Mucosa of descending colon (tissue), 3 donors: ENCODE results near the gene SLC39A12. TPM values are rescaled to one million over a fixed set of nuclear protein-coding genes. Genes with fewer than 3 reads are reported as not detected.

Experiments used
- ATAC-seq: fragments of 200-7000 bp; cut with Tn5 transposase; one replicate; pipeline ENCODE4 v1.9.1; 2020; ENCODE audit warnings: mild to moderate bottlenecking, moderate library complexity
- DNase-seq, 3 donors: peaks; one replicate each; pipeline ENCODE4 v3.0.0-alpha.2; 2020
- H3K36me3 ChIP-seq: fragments of 200-600 bp; one replicate; pipeline ENCODE4 v1.8.0; 2021; ENCODE audit warnings: low read depth, mild to moderate bottlenecking
- H3K4me1 ChIP-seq: fragments of 200-600 bp; one replicate; pipeline ENCODE4 v1.8.0; 2021; ENCODE audit warnings: low read depth, mild to moderate bottlenecking
- H3K4me3 ChIP-seq: fragments of 200-600 bp; one replicate; pipeline ENCODE4 v1.8.0; 2021; ENCODE audit warnings: mild to moderate bottlenecking
- H3K9me3 ChIP-seq: fragments of 200-600 bp; one replicate; pipeline ENCODE4 v1.8.0; 2021; ENCODE audit warnings: mild to moderate bottlenecking
- intact Hi-C, 2 donors: fragments of 100-400 bp; cut with DNase I in 1 of 2; cut with micrococcal nuclease in 1 of 2; formaldehyde crosslinking; loops; one replicate each; pipeline versions ENCODE4 v1.11.0 to v1.11.1; 2022; cut with DNase I, micrococcal nuclease
- total RNA-seq, 3 donors: library from RNA; stranded (reverse); fragmentation: NEBNext Ultra II Directional in 2 of 3; extraction: Animal tissue kit (Norgen Biotek cat#: 25700) in 2 of 3; gene quantifications; one replicate each; pipeline versions ENCODE4 v1.2.1 to v1.2.4, GENCODE V29; 2021 to 2023
- TF ChIP-seq, protein P1 (sequence below): fragments of 200-600 bp; IDR thresholded peaks from one replicate; pipeline ENCODE4 v1.8.0; 2022; ENCODE audit warnings: antibody characterized with exemption, mild to moderate bottlenecking
- donor health status: DM: no; HTN: no; CAD: no; lungs with moderate emphysema.
- donor health status: DM: no; HTN: no; CAD: no.
- donor health status: DM: no; HTN: yes; CAD: no.

The SLC39A12 gene
- total RNA-seq, 3 donors from 2014 or later, result 0.09 to 0.14 TPM; not detected in 1

DNA sequence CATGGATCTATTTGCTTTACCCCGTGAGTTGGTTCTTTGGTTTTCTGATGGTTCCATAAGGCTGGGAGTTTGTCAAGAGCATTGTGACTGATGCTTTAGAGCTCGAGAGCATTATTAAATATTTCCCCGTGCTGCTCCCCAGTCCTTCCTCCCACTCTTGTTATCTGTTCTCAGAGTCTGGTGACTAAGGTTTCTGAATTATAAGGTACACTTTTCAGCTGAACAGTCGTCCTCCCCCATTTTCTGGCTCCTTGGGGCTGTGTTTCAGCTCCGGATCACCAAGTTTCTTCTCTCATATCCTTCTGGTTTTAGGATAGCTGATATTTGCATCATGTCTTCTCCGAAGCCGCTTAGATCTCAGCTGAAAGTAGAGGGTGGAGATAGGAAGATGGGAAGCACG lies 130.7 kb downstream of the SLC39A12 start:
- ATAC-seq (no peak), DNase-seq (no peak)
- Histone ChIP-seq H3K9me3 (no peaks in the 10 kb centered on the region), H3K4me1 (no peaks in the 10 kb centered on the region), H3K36me3 (no peaks in the 10 kb centered on the region), H3K4me3 (no peak overlapping the region)
- TF ChIP-seq, protein P1, sequence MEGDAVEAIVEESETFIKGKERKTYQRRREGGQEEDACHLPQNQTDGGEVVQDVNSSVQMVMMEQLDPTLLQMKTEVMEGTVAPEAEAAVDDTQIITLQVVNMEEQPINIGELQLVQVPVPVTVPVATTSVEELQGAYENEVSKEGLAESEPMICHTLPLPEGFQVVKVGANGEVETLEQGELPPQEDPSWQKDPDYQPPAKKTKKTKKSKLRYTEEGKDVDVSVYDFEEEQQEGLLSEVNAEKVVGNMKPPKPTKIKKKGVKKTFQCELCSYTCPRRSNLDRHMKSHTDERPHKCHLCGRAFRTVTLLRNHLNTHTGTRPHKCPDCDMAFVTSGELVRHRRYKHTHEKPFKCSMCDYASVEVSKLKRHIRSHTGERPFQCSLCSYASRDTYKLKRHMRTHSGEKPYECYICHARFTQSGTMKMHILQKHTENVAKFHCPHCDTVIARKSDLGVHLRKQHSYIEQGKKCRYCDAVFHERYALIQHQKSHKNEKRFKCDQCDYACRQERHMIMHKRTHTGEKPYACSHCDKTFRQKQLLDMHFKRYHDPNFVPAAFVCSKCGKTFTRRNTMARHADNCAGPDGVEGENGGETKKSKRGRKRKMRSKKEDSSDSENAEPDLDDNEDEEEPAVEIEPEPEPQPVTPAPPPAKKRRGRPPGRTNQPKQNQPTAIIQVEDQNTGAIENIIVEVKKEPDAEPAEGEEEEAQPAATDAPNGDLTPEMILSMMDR, result no peak
- intact Hi-C loops, result no loop called here

DNA sequence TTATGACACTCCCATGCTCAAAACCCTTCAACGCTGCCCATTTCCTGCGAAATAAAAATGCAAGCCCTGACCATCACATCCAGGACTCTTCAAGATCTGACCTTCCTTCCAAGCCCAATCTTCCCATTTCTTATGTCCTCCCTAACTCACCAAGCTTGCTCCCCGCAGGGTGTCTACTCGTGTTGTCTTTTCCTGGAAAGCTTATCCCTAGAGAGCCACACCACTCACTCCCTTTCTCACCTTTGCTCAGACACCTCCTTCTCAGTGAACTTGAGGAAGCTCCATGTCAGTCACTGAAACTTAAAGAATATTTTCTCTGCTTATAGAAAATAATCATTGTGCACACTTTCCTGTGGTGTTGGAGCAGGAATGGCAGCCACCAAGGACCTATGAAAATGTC lies 134.1 kb downstream of the SLC39A12 start:
- DNase-seq (no peak), ATAC-seq (no peak)
- intact Hi-C loops, result no loop called here
- no peaks in the 10 kb centered on the region for H3K4me1 ChIP-seq
- H3K4me3 ChIP-seq, result no peak overlapping the region
- no peaks in the 10 kb centered on the region for H3K9me3 ChIP-seq
- no peaks in the 10 kb centered on the region for H3K36me3 ChIP-seq
- TF ChIP-seq, protein P1, result no peak

DNA sequence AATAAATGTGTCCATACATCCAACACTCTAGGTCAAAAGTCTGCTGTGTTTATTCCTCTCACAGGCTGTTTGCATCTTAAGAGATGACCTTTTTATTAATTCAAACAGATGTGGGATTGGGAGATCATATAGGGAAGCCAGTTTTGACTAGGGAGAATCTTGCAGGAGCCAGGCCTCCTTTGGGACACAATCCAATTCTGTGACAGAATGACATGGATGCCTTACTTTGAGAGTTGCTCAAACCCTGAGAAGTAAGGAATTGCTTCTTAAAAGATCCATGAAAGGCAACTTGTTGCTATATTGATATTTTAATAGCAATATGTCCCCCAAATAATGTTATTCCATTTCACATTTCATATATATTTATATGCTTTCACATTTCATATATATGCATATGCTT lies 135.0 kb downstream of the SLC39A12 start:
- ATAC-seq, result no peak
- Histone ChIP-seq H3K9me3 (no peaks in the 10 kb centered on the region), H3K4me3 (no peak overlapping the region), H3K36me3 (no peaks in the 10 kb centered on the region), H3K4me1 (no peaks in the 10 kb centered on the region)
- TF ChIP-seq, protein P1, result no peak
- intact Hi-C loops, result no loop called here
- no peak for DNase-seq

DNA sequence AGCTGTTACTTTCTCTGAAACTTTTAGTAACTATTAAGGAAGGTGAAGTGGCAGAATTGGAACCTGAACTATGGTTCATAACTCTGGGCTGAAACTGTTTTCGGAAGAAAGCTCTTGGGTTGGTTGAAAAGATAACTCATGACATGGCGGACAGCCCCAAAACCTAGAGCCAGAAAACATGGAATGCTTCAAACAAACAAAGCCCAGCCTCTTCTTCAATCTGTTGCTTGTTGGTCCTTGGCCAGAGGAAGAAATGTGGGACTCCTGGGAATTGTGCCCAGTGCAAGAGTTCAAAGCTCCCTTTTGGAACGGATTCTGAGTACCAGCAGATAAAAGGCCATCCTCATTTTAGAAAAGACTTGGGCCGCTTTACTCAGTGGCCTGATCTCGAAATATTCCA lies 135.6 kb downstream of the SLC39A12 start:
- Histone ChIP-seq H3K36me3 (no peaks in the 10 kb centered on the region), H3K4me3 (no peak overlapping the region), H3K4me1 (no peaks in the 10 kb centered on the region), H3K9me3 (no peaks in the 10 kb centered on the region)
- peak in 1 of 3 donors; percentile 9 for DNase-seq
- peak; percentile 20 for ATAC-seq
- TF ChIP-seq, protein P1, result no peak
- intact Hi-C loops, result no loop called here

Other genes starting within 250 kb of the SLC39A12 start
- 10 to 100 TPM; 37.8 to 80.8 (median 59.9) TPM for gene TMEM236, start 199.7 kb upstream of the SLC39A12 start, total RNA-seq
- gene MRC1, start 142.6 kb upstream of the SLC39A12 start, total RNA-seq, result 10 to 100 TPM in 2 of 3 donors, 1 to 10 TPM in 1; 6.9 to 48.4 (median 43.0) TPM
- 10 to 100 TPM; 13.6 to 26.2 (median 19.8) TPM for gene CACNB2, start 188.5 kb downstream of the SLC39A12 start, total RNA-seq